Loucy (cell line): ENCODE results near the gene LCK.

Experiments
- H2AFZ ChIP-seq: fragments of 200-600 bp; sonication (generic); 2 replicates; pipeline ENCODE4 v1.6.0; 2016; ENCODE audit warnings: antibody characterized with exemption, mild to moderate bottlenecking, low read length, moderate library complexity
- H3F3A ChIP-seq: fragments of 200-600 bp; 2 replicates; pipeline ENCODE4 v1.6.0; 2016; ENCODE audit warnings: antibody characterized with exemption, low read depth, mild to moderate bottlenecking
- H3K27me3 ChIP-seq: fragments of 200-600 bp; sonication (generic); 2 replicates; pipeline ENCODE4 v1.6.1; 2014; ENCODE audit warnings: low read length, mild to moderate bottlenecking; ENCODE audit not compliant: insufficient read depth, poor library complexity, severe bottlenecking
- H3K36me3 ChIP-seq: fragments of 200-600 bp; sonication (generic); 2 replicates; pipeline ENCODE4 v1.6.1; 2016; ENCODE audit warnings: low read length; ENCODE audit not compliant: insufficient read depth
- H3K4me1 ChIP-seq: fragments of 200-600 bp; sonication (generic); 2 replicates; pipeline ENCODE4 v1.5.1; 2014; ENCODE audit warnings: low read length, mild to moderate bottlenecking; ENCODE audit not compliant: insufficient read depth, poor library complexity, severe bottlenecking
- H3K4me2 ChIP-seq: fragments of 200-600 bp; sonication (generic); 2 replicates; pipeline ENCODE4 v1.6.0; 2014; ENCODE audit warnings: antibody characterized with exemption, low read length, low read depth, mild to moderate bottlenecking; ENCODE audit not compliant: poor library complexity, severe bottlenecking
- H3K4me3 ChIP-seq: fragments of 200-600 bp; sonication (generic); 2 replicates; pipeline ENCODE4 v1.5.1; 2014; ENCODE audit warnings: low read length, mild to moderate bottlenecking, mixed read lengths; ENCODE audit not compliant: poor library complexity, severe bottlenecking
- H3K79me2 ChIP-seq: fragments of 200-600 bp; sonication (generic); 2 replicates; pipeline ENCODE4 v1.6.1; 2014; ENCODE audit warnings: low read length; ENCODE audit not compliant: insufficient read depth
- H3K9ac ChIP-seq: fragments of 200-600 bp; sonication (generic); 2 replicates; pipeline ENCODE4 v1.6.0; 2014; ENCODE audit warnings: mild to moderate bottlenecking, low read depth, low read length, moderate library complexity; ENCODE audit not compliant: poor library complexity, severe bottlenecking
- H3K9me2 ChIP-seq: fragments of 200-600 bp; sonication (generic); replicated peaks from 2 replicates; pipeline ENCODE4 v1.6.1; 2016; ENCODE audit warnings: low read depth, low read length, mixed read lengths
- H3K9me3 ChIP-seq: fragments of 200-600 bp; sonication (generic); 2 replicates; pipeline ENCODE4 v1.6.1; 2014; ENCODE audit warnings: mild to moderate bottlenecking, antibody characterized with exemption, low read length, low read depth; ENCODE audit not compliant: insufficient read depth
- H4K20me1 ChIP-seq: fragments of 200-600 bp; sonication (generic); 2 replicates; pipeline ENCODE4 v1.6.0; 2014; ENCODE audit warnings: antibody characterized with exemption, low read length, mild to moderate bottlenecking; ENCODE audit not compliant: insufficient read depth, poor library complexity, severe bottlenecking
- CTCF ChIP-seq: fragments of 200-600 bp; sonication (generic); conservative IDR thresholded peaks from 2 replicates; pipeline ENCODE4 v1.5.1; 2014; ENCODE audit warnings: mild to moderate bottlenecking, antibody characterized with exemption, low read length
- EZH2phosphoT487 ChIP-seq: fragments of 200-600 bp; IDR thresholded peaks from 2 replicates; pipeline ENCODE4 v1.6.1; 2018; ENCODE audit warnings: antibody characterized with exemption, mild to moderate bottlenecking, moderate library complexity, borderline replicate concordance

Gene LCK

GRCh38 chr1:32232558-32233304, 18.3 kb upstream of the LCK start:
- Histone ChIP-seq H3K4me1 (no peaks in the 10 kb centered on the region), H3F3A (no peaks in the 10 kb centered on the region), H3K9me2 (no peaks in the 10 kb centered on the region), H3K79me2 (no peaks in the 10 kb centered on the region), H3K4me2 (no peak overlapping the region), H3K4me3 (no peak overlapping the region), H3K9ac (no peak overlapping the region), H4K20me1 (no peaks in the 10 kb centered on the region), H2AFZ (no peak overlapping the region), H3K9me3 (no peaks in the 10 kb centered on the region), H3K27me3 (no peaks in the 10 kb centered on the region), H3K36me3 (peaks cover 20% of the 10 kb centered on the region)
- TF ChIP-seq EZH2phosphoT487 = no peak
- no peak for TF ChIP-seq CTCF

GRCh38 chr1:32234792-32235191, 16.3 kb upstream of the LCK start:
- no peaks in the 10 kb centered on the region for H3K9me3 ChIP-seq
- TF ChIP-seq CTCF = no peak; the same call in 1 of the 2 replicates
- TF ChIP-seq EZH2phosphoT487 = no peak
- H3F3A ChIP-seq = no peaks in the 10 kb centered on the region
- H3K79me2 ChIP-seq = no peaks in the 10 kb centered on the region
- peaks cover 7% of the 10 kb centered on the region; the same call in 1 of the 2 replicates for H3K36me3 ChIP-seq
- no peak overlapping the region for H3K4me3 ChIP-seq
- no peak overlapping the region for H3K9ac ChIP-seq
- H3K27me3 ChIP-seq = no peaks in the 10 kb centered on the region
- H3K4me2 ChIP-seq = no peak overlapping the region
- H3K4me1 ChIP-seq = no peaks in the 10 kb centered on the region
- H2AFZ ChIP-seq = no peak overlapping the region
- H3K9me2 ChIP-seq = no peaks in the 10 kb centered on the region
- H4K20me1 ChIP-seq = no peaks in the 10 kb centered on the region

GRCh38 chr1:32239337-32239736, 11.7 kb upstream of the LCK start:
- Histone ChIP-seq H3K4me2 (no peak overlapping the region), H3K9ac (no peak overlapping the region), H3K9me3 (no peaks in the 10 kb centered on the region)

More at GRCh38 chr1:32239337-32239736, 11.7 kb upstream of the LCK start:
- no peaks in the 10 kb centered on the region for H3K36me3 ChIP-seq
- no peaks in the 10 kb centered on the region for H3F3A ChIP-seq
- no peak overlapping the region for H3K4me3 ChIP-seq
- no peaks in the 10 kb centered on the region for H3K79me2 ChIP-seq
- H3K9me2 ChIP-seq = no peaks in the 10 kb centered on the region
- TF ChIP-seq EZH2phosphoT487 = no peak
- TF ChIP-seq CTCF = no peak
- H4K20me1 ChIP-seq = no peaks in the 10 kb centered on the region
- no peaks in the 10 kb centered on the region for H3K4me1 ChIP-seq
- 0 out of 2 replicates have a peak overlapping the region, but pooled peaks have one; percentile 15 for H2AFZ ChIP-seq
- H3K27me3 ChIP-seq = no peaks in the 10 kb centered on the region
